ENCODE results near the gene JSRP1.

DNA sequence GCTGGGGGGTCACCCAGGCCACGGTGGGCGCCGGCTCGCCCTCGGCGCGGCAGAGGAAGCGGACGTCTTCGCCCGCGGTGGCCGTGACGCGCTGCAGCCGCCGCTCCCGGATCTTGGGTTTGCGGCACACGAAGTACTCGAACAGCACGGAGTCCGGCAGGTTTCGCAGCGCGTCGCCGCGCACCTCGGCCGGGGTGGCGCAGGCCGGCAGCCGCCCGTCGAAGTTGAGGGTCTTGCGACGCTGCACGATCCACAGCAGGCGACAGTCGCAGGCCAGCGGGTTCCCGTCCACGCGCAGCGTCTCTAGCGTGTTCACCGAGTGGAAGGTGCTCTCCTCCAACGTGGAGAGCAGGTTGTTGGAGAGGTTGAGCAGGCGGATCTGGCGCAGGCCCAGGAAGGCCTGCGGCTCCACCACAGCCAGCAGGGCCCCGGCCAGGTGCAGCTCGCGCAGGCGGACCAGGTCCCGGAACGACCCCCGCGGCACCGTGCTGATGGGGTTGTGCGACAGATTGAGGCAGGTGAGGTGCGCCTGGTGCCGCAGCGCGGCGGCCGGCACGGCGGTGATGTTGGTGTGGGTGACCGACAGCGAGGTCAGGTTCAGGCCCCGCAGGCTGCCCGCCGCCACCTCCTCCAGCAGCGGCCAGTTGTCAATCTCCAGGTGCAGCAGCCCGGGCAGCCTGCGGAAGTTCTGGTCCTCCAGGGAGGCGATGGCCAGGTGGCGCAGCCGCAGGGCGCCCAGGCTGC is 34.4 kb upstream of the JSRP1 start:
- TF ChIP-seq POLR2AphosphoS5 (IDR thresholded peaks at IDR 0.05), result no peak
- TF ChIP-seq EZH2 (IDR thresholded peaks at IDR 0.05; ENCODE audit: borderline replicate concordance, insufficient read depth, low read length, poor library complexity, severe bottlenecking), result no peak
- no peak for TF ChIP-seq MXI1 (conservative IDR thresholded peaks at IDR 0.05; ENCODE audit: poor library complexity, severe bottlenecking)
- TF ChIP-seq RAD21 (conservative IDR thresholded peaks at IDR 0.05), result no peak
- TF ChIP-seq, protein P1, sequence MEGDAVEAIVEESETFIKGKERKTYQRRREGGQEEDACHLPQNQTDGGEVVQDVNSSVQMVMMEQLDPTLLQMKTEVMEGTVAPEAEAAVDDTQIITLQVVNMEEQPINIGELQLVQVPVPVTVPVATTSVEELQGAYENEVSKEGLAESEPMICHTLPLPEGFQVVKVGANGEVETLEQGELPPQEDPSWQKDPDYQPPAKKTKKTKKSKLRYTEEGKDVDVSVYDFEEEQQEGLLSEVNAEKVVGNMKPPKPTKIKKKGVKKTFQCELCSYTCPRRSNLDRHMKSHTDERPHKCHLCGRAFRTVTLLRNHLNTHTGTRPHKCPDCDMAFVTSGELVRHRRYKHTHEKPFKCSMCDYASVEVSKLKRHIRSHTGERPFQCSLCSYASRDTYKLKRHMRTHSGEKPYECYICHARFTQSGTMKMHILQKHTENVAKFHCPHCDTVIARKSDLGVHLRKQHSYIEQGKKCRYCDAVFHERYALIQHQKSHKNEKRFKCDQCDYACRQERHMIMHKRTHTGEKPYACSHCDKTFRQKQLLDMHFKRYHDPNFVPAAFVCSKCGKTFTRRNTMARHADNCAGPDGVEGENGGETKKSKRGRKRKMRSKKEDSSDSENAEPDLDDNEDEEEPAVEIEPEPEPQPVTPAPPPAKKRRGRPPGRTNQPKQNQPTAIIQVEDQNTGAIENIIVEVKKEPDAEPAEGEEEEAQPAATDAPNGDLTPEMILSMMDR (IDR thresholded peaks at IDR 0.05; ENCODE audit: poor library complexity, severe bottlenecking), result no peak

Measured in neural cell (in vitro differentiated cells).